GM21786 (cell line): ENCODE data around the gene OR7E24.
"Not testable (repeated sequence)": the region's sequence is repeated elsewhere in the genome, so short reads cannot be mapped to it uniquely, and the experiment has no call there.

Experiments
- ATAC-seq: cut with Tn5 transposase; IDR thresholded peaks from one replicate; pipeline ENCODE4 v1.9.1; 2021; ENCODE audit not compliant: unreplicated experiment

Gene OR7E24

GRCh38 chr19:9250630-9251029, at the start of gene OR7E24:
Gene OR7E24 (plus strand): TSS chr19:9250930. CDS start chr19:9251044, 114 bp downstream.
- ATAC-seq: no peak

GRCh38 chr19:9205501-9206113, 45.1 kb upstream of the OR7E24 start:
- ATAC-seq: no peak

- no peak for ATAC-seq
These were observed 31.2 kb upstream of the OR7E24 start, which contains the start of gene OR7D4 for GRCh38 chr19:9219489-9219888. Gene OR7D4 (minus strand): TSS chr19:9219589. CDS start chr19:9214837, 4,752 bp downstream.

GRCh38 chr19:9251236-9251635, 506 bp downstream of the OR7E24 start:
- ATAC-seq: no peak

- ATAC-seq: not testable (repeated sequence)
These were observed 32.8 kb downstream of the OR7E24 start for GRCh38 chr19:9283485-9283884.

GRCh38 chr19:9289231-9289884, 38.6 kb downstream of the OR7E24 start:
- no peak for ATAC-seq

- no peak for ATAC-seq
These were observed 44.7 kb downstream of the OR7E24 start for GRCh38 chr19:9295411-9295849.

GRCh38 chr19:9296336-9296735, 45.6 kb downstream of the OR7E24 start:
- no peak for ATAC-seq
